Activated naive CD4-positive, alpha-beta T cell (primary cell): Measurements from ENCODE around the gene EGR2.

Experiments used
- DNase-seq, 4 experiments: peaks; one replicate each; lab custom pipeline; 2025; lab: John Stamatoyannopoulos, UW

Gene EGR2

DNA sequence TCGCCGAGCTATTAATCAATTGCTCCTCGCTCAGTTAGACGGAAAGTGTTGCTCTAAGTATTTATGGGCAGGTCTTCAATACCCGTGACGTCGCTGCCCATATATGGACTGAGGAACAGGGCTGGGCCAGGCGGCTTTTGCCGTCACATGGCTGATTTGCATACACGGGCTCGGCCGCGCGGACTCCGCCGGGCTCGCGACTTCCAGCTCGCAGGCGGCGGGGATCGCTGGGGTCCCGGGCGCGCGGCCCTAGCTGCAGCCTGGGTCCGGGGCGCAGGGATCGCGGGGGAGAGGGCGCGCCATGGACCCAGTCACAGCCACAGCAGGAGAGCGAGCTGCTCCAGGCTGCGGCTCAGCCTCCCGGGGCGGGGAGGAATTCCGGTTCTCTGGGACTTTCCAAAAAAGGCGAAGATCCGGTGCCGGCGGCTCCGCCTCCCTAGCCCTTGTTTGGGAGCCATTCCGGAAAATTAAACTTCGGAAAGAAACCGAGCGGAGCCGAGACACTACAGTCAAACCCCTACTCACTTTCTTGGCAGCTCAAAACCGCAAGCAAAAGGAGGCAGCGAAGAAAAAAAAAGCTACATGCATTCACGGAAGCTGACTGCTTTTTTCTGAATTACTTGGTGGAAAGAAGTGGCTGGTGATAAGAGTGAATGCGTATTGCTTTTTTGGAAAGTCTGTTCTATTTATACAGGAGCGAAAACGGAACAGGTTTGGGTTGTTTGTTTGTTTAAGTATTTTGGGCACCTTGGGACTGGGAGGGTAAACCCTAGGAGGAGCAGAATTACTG lies at the start of gene EGR2:
TSS of gene EGR2 (minus strand) at position 36 of the 790 bp plus-strand sequence. CDS start 337 bp downstream, outside the sequence.
- peak; percentile 89 to 93 (median 93) for DNase-seq

DNA sequence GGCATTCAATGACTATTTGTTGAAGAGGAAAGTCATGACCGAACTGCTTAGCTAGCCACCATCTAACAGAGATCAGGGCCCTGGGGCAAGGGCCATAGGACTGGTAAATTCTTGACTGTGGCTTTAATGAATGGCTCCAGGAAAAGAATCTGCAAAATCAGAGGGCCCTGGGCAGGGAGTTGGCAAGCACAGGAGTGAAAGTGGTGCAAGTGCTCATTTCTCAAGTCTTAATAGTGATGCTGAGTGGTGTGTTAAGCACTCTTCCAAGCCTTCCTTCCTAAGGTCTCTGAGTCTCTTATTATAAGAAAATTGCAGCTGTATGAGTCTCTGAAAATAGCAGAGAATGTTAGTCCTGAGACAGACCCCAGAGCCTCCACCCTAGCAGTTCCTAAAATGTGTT lies 46.3 kb upstream of the EGR2 start:
- DNase-seq = no peak

DNA sequence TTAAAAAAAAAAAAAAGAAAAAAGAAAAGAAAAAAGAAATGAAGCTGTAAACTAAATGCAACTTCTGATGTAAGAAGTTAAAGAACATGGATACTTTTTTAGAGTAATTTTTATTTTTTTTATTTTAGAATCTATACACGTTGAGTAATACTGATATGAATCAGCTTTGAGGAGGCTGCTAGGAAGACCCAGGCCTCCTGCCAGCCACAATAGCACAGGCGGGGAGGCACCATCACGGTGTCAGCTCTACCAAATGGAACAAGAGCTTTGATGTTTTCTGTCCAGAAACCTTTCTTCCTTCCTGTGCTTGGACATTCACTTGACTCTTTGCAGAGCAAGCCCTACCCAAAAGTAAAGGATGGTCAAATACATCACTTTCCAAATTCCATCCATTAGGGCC lies 45.3 kb upstream of the EGR2 start:
- no peak for DNase-seq

DNA sequence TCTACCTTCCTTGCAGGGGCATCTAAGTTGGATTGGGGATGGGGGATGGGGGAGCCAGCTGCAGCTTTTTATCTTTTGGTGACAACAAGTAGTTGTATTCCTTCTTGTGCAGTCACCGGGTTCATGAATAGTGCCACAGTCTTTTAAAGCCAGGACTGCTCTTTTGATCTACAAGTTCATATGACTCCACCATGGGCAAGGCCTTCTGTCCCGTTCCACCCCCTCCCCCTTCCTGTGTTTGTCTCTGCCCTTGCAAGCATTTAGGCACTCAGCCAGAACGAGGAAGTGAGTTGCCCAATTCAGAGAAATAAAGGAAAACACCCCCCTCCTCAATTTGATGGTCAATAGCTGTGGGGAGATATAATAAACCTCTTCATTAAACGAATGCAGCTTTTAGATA lies 44.8 kb upstream of the EGR2 start:
- no peak for DNase-seq

DNA sequence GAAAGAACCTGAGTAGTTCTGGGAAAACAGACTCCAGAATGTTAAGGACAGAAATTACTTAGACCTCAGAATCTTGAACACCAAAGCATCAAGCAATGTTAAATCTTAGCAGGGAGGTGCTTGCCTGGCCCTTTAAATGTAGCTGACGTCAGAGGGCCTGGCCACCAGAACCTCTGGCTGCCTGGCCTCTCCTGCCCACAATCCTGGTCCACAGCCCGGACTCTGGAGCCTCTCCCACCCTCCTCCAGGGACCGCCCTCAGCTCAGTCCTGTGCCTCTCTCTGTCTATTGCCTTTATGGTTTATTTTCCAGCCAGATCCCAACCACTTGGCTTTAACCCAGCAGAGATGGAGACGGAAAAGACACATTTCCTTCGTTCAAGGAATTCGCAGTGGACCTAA lies 42.2 kb upstream of the EGR2 start:
- DNase-seq = no peak

DNA sequence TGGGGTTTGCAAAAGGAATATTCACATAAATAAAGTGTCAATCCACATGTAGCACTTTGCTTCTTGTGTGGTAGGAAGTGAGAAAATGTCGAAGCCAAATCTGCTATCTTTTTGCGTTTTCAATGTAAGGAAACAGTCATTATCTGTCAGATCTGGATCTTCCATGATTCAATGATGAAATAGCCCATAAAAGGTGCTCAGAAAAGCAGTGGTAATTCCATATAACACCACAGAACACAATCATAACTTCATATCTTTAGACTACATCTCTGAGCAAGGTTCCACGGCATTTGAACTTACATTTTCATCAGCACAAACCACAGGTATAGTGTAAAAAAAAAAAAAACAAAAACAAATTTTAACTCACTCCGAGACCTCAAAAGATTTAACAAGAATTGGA lies 39.9 kb upstream of the EGR2 start:
- DNase-seq = no peak

DNA sequence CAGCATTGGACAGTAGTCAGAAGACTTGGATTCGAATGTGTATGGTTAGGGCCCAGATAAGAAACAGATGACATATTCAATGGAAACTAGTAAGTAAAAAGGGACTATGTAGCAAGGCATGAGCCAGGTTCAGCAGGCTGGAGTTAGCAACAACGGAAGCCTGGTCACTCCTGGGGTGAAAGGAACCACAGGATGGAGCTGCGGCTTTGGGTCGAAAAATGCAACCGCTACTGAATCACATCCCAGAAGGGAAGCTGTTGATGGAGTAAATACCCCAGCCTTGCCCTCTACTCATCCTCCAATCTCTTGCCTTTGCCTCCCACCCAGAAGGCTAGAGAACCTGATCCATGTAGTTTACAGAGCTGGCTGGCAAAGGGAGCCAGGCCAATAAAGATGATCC lies 37.5 kb upstream of the EGR2 start:
- no peak for DNase-seq

DNA sequence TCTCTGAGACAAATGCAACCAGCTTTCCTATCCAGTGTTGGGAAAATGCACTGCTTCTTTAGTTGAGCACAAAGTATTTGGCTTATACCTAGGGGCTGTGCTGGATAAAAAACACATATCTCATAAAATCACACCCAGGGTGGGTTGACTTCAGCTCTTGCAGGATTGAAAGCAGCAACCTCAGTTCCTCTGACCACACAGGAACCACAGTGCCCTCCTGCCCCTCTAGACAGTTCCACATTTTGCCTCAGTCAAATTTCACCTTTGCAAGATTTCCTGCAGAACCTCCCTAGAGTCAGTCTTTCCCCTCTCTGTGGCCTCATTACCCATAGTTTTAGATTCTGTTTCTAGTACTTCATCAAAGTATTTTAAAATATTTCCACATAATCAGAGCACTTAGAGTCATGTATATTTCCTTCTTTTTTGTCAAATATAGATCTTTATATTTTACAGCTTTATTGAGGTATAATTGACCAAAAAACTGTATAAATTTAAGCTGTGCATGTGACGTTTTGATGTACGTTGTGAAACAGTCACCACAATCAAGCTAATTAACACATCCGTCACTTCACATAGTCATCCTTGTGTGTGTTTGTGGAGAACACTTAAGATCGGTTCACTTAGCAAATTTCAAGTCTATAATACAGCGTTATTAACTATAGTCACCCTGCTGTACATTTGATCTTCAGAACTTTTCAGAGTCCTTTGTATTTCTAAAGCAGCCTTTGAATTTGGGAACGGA lies 37.0 kb upstream of the EGR2 start:
- no peak for DNase-seq

DNA sequence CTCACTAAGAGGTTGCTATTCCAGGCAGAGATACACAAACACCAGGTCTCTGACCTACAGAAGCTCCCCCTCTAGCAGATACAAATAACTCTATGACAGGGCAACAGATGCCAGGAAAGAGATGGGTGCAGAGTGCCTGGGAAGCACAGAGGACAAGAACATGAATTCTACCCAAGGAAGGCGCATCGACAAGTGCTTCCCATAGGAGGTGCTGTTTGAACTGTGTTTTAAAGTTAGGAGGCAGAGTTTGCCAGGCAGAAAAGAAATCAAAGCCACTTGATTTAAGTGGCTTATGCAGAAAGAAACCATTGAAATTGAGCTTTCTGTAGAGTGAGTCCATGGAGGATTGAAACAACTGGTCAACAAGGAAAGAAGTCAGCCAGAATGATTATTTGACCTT lies 35.3 kb upstream of the EGR2 start:
- DNase-seq = no peak

DNA sequence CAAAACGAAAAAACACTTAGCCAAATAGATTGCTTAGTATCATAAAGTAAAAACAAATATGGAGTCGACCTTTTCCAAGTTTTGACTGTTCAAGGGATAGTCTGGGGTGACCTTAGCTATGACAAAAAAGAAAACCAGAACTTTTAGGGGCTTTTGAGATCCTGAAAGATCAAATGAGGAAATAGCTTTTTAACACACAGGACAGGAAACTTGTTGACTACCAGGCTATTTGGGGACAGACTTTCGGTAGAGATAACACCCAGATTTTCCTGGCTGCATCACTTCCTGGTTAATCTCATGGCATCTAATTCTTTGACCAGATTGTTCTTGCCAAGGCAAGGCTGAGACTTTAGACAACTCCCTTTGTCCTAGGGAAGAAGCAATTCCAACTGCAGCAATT lies 34.5 kb upstream of the EGR2 start:
- DNase-seq = no peak

DNA sequence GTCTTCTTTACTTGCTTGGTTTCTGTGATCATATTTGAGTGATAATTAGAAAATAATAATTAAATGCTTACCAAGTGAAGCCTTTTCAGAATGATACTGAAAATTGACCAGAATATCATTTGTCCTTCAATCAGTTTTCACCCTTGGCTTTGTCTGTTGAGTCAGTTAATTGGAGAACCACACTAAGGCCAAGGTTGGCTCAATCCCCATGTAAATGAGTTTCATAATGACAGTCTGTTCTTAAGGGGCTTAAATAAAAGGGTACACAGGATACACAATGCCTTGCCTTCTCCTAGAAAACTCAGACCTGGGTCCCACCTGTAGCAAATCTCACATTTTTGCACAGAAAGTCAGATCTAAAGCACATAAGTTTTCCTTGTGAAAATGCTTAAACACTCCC lies 31.3 kb upstream of the EGR2 start:
- no peak for DNase-seq

DNA sequence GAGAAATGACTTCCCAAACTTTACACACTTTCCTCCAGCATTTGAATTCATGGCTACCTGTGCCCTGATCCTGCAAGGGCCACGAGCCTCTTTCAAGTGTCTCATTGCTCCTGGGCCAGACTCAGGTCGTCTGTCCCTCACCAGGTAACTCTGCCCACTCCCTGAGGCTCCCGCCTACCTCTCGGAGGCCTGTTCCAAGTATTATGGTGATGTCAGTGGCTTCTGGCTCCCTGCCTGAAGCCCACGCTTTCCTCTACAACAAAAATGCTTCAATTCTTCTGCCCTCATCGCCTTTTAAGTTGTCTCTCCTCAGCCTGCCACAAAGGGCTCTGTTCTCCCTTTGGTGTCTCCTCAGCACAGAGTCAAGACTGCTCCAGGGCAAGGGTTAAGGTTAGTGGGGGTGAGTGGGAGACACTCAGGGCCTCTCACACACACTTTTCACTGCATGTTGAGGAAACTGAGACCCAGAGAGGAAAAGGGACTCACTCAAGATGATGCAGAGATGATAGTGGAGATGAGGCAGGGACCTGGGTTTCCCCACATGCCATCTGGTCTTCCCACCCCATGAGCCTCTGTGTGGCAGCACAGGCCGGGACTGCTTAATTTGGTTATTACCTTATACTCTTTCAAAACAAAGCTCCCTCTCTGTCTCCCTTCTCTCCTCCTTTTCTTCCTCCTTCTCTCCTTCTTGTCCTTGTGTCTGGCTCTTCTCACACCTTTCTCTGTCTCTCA lies 28.3 kb upstream of the EGR2 start:
- DNase-seq = no peak

DNA sequence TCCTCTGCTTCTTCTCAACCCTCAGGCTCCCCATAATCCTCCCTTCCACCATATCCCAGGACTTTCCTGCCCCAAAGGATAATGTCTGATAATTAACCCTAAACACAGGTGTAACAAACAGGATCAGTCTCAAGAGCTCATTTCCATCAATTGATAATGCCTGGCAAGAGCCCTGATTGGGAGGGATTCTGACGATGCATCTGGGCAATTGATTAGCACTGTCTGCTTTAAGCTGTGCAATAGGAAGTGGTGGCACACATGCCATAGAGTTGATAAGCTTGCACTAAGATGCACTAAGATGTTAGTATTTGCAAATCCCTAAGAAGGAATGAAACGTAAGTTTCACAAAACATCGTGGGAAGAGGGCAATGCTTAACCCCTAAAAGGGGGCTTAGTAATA lies 27.4 kb upstream of the EGR2 start:
- DNase-seq = no peak

DNA sequence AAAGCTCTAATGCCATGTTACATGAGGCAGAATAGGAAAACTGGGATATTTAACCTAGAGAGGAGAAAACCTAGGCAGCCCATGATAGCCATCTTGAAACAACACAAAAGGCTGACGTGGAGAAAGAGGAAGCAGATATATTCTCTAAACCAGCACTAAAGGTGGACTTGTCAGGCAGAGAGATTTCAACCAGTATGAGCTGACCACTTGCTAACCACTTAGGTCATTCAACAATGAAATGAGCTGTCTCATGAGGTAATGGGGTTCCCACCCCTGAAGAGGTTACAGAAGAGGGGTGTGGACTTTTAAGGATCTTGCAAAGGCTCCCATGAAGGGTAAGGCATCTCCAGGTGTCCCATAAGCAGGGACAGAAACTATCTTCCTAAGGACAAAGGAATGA lies 26.8 kb upstream of the EGR2 start:
- no peak for DNase-seq

DNA sequence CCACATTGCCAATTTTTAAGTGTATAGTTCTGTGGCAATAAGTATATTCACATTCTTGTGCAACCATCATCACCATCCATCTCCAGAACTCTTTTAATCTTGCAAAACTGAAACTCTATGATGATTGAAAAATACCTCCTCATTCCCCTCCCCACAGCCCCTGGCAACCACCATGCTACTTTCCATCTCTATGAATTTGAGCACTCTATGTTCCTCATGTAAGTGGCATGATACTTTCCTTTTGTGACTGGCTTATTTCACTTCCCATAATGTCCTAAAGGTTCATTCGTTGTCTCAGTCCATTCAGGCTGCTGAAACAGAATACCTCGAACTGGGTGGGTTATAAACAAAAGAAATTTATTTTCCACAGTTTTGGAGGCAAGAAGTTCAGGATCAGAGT lies 23.4 kb upstream of the EGR2 start:
- DNase-seq = no peak

DNA sequence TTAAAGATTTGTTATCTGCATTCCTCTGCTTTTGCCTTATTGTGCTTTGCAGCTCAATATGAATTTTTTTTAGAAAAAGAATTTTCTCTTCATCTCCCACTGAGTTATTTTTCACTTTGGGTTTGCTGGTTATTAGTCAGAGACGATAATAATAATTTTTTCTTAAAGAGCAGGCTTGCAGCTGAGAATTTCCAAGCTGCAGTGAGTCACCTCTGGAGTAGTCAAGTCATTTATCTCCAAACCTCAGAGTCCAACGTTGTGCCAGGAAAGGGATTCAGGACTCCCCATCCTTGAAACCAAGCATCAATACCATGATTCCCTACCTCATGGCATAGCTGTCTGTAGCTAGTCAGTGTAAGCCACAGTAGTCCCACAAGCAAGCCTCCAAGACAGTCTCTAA lies 15.2 kb upstream of the EGR2 start:
- DNase-seq = no peak

DNA sequence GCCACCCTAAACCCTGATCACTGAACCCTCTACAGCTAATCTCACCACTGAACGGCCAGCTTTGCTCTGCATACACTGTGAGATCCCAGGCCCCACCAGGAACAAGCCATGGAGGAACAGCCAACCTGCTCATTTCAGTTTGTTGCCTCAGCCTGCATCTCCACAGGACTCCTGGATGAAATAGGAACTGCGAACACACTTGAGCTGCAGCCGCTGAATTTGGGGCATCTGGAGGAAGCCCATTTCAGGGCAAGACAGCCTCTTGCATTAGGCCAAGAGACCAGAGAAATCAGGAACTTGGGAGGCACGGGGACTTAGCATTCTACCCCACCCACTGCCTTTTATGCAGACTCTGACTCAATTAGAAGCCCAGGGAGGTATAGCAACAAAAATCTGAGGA lies 14.5 kb upstream of the EGR2 start:
- DNase-seq = no peak

DNA sequence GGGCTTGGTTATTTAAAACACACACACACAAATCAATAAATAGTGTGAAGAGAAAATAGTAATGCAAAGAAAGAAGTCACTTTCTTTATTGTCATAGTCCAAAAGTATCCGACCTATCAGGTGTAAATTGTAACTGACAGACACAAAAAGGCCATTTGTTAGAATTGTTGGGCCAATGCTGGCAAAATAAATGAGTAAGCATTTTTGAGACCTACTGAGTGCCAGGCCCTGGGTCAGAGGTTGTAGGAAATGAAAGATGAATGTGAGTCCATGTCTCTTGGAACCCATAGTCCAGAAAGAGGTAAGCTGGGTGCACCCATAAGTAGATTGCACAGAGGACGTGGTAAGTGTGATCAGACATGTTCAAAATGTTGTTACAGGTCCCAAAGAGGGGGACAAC lies 13.5 kb upstream of the EGR2 start:
- DNase-seq = no peak

DNA sequence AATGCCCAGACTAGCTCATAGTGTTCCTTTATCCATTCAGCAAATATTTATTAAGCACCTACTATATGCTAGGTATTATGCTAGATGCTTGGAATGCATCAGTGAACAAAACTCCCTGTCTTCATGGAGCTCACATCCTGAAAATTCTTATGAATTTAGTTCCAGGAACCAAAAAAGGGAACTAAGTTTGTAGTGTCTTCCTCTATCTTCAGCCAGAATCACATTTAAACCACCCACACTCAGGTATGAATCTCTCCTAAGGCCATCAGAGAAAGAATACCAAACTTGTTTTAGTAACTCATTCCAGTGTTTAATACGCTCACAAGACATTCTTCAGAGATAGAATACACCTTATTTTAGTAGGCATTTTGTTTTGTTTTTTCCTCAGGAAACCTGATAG lies 10.1 kb upstream of the EGR2 start:
- no peak for DNase-seq

DNA sequence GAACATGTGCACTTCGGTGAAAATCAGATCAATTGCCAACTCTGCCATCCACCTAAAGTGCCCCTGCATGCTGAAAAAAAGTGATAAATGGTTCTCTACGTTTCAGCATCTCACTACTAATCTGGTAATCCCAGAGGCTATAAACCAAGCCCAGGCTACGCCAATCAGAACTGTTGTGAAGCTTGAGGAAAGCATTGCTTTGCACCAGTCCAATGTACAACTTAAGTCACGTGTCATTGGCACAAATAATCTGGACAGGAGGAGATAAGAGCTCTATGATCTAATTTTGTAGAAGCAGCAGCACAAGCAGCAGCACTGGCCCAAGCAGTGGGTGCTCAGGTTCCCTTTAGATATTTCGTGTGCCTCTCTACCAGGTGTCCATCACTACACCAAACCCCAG lies 4.4 kb upstream of the EGR2 start:
- no peak for DNase-seq

DNA sequence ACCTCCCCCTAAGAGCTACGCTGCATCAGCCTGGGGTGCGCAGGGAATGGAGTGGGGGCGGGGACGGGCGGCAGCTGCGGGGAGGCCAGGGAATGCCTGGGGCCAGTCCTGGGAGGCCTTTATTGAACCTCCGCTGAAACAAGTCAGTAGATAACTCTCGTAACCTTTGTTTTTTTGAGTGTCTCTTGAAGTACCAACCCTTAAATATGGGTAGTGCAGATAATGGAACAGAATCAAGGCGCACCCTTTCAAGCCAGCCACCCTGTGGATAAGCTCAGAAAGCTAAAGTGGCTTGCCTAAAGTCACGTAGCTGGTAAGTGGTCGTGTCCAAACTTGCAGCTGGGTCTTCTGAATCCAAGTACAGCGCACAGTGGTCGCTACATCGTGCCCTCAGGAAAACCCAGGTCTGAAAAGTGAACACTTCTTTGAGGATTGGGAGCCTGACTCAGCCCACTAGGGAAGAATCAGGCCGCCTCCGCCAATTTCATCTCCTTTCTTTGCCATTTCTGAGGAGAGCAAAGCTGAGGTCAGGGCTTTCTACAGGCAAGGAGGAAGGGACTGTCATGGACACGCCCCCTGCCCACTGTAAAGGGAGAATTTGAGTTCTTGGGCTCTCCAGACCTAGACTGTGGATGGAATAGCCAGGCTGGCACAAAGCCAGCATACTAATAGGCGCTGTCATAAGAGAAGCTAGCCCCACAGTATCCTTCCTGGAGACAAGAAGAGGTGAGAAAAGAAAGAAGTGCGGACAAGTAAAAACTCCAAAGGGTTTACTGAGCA lies 3.2 kb upstream of the EGR2 start:
- DNase-seq = no peak

DNA sequence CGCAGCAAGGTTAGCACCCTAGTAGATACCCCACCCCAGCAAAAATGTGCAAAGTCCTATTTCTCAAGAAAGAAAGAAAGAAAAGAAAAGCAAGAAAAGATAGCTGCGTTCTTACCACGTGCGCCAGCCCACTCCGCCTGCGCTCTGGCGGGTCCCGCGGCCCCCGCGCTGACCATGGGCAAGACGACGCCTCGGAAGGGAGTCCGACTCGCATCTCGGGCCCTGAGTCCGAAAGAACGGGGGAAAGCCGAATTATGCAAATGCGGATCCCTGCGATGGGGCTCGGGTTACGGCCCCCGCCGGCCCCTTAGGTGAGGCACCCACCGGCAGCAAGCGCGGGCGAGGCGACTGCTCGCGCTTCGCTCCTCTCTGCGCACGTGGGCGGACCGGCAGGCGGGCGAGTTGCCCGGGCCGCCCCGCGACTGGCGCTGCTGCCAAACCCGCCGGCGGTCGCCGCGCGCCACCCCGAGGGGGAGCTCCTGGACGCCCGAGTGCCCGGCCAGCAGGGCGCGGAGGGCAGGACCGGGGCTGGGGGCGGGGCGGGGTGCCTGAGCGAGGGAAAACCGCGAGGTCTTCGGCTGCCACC lies 2.4 kb upstream of the EGR2 start:
- DNase-seq = peak in 3 of 4 experiments; percentile 18 to 57 (median 32)
